GM20000 (cell line): ENCODE results near the gene ADK.

Source experiments
- DNase-seq: peaks from one replicate; pipeline ENCODE4 v3.0.0; 2012; ENCODE audit warnings: low spot score
- TF ChIP-seq, protein P1 (sequence below): IDR thresholded peaks from 2 replicates; pipeline ENCODE4 v1.5.1; 2012; ENCODE audit warnings: mild to moderate bottlenecking, control low read depth; ENCODE audit errors: extremely low read depth, missing control alignments

Gene ADK

DNA sequence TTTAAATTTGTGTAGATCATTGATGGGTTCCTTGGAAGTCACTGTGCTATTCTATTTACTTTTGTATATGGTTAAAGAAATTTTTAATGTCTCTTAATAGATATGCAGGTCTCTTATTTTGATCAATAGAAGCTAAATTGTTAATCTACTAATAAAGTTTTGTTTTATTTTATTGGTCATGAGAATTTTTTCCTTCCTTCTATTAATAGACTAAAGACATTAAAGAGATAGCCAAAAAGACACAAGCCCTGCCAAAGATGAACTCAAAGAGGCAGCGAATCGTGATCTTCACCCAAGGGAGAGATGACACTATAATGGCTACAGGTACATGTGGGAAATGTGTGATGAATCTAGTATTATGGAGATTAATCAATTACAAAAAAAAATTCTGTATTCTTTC, 449.1 kb downstream of the ADK start:
- TF ChIP-seq, protein P1, sequence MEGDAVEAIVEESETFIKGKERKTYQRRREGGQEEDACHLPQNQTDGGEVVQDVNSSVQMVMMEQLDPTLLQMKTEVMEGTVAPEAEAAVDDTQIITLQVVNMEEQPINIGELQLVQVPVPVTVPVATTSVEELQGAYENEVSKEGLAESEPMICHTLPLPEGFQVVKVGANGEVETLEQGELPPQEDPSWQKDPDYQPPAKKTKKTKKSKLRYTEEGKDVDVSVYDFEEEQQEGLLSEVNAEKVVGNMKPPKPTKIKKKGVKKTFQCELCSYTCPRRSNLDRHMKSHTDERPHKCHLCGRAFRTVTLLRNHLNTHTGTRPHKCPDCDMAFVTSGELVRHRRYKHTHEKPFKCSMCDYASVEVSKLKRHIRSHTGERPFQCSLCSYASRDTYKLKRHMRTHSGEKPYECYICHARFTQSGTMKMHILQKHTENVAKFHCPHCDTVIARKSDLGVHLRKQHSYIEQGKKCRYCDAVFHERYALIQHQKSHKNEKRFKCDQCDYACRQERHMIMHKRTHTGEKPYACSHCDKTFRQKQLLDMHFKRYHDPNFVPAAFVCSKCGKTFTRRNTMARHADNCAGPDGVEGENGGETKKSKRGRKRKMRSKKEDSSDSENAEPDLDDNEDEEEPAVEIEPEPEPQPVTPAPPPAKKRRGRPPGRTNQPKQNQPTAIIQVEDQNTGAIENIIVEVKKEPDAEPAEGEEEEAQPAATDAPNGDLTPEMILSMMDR: no peak
- no peak for DNase-seq

- TF ChIP-seq, protein P1: no peak
- DNase-seq: no peak
Observed at GRCh38 chr10:74602576-74602975, 451.6 kb downstream of the ADK start.

- TF ChIP-seq, protein P1: no peak
Observed at GRCh38 chr10:74610299-74610698, 459.3 kb downstream of the ADK start.

GRCh38 chr10:74612195-74612594, 461.2 kb downstream of the ADK start:
- DNase-seq: no peak
- TF ChIP-seq, protein P1: no peak

More at GRCh38 chr10:74610299-74610698, 459.3 kb downstream of the ADK start:
- no peak for DNase-seq

DNA sequence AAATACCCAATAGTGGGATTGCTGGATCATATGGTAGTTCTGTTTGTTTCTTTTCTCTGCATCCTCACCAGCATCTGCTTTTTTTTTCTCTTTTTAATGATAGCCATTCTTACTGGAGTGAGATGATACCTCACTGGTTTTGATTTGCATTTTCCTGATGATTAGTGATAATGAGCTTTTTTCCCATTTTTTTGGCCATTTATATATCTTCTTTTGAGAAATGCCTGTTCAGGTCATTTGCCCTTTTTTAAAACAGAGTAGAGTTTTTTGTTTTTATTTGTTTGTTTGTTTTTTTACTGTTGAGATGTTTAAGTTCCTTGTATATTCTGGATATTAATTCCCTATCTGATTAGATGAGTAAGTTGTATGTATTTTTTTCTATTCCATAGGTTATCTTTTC, 469.6 kb downstream of the ADK start:
- TF ChIP-seq, protein P1: no peak
- no peak for DNase-seq

GRCh38 chr10:74623786-74624185, 472.8 kb downstream of the ADK start:
- DNase-seq: no peak
- TF ChIP-seq, protein P1: no peak

DNA sequence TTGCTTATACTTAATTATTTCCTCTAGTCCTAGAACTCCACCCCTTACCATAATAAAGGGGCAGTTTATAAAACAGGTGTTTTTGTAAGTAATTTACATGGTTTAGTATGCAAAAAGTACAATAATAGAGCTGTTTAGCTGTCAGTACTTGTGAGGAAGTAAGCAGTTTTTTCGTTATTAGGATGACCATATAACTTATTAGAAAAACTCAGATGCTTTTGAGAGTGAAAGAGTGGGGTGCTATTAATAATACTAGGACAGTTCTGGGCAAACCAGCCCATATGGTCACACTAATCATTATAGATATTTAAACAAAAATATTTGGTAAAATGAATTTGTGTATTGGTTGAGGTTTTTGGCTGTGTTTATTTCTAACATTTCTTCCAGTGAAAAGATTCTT, 473.5 kb downstream of the ADK start:
- TF ChIP-seq, protein P1: no peak
- DNase-seq: no peak
